Measurements from ENCODE around the gene FAAH. TPM values are rescaled to one million over a fixed set of nuclear protein-coding genes. Genes with fewer than 3 reads are reported as not detected.

FAAH gene
- total RNA-seq, 1 experiment from 2014 or later: 25.9 TPM

- CTCF ChIA-PET: interaction anchor here (0.8 kb wide), 1 partner anchor 114 kb away, joined by 4 read pairs; no protein-coding TSS in a partner anchor
- in situ Hi-C loops (cut with HindIII; ENCODE audit: low pct_unique_long_range_greater_than_20kb, low sequenced_read_pairs): no loop called here
These were observed 40.2 kb downstream of the FAAH start for GRCh38 chr1:46434358-46434757.

DNA sequence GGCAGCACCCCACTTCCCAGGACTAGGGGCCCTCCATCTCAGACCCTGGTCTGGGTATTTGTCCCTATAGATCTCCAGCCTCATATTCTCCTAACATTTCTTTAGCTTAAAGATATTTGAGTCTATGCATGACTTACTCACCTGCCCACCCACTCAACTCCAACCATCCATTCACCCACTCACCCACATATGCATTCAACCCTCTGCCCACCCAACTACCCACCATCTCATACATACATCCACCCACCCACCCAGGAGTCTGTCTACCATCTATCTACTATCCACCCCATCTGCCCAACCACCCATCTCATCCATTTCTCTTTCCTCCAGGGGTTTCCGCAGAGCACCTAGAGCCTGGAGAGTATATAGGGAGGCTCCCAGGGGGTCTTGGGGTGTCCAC, 42.7 kb downstream of the FAAH start:
- CTCF ChIA-PET: no interaction called here
- H3K27me3 ChIP-seq (ENCODE audit: control insufficient read depth, insufficient read depth, low read length): 0 out of 2 replicates have a peak, but pooled peaks cover 2% of the 10 kb centered on the region
- intact Hi-C loops (cut with micrococcal nuclease; ENCODE audit: unreplicated experiment): no loop called here
- H3K27ac ChIP-seq (ENCODE audit: low read length): no peak overlapping the region
- H3K36me3 ChIP-seq (ENCODE audit: control insufficient read depth, insufficient read depth, low read length): no peaks in the 10 kb centered on the region
- in situ Hi-C loops (cut with HindIII; ENCODE audit: low pct_unique_long_range_greater_than_20kb, low sequenced_read_pairs): no loop called here
- H3K9me3 ChIP-seq (ENCODE audit: control insufficient read depth, insufficient read depth, low read depth, low read length): no peaks in the 10 kb centered on the region
- no TSS peak for BruUV-seq (replicated peaks)
- POLR2A ChIA-PET: no interaction called here
- H3K4me1 ChIP-seq (ENCODE audit: control insufficient read depth, insufficient read depth, low read length): no peaks in the 10 kb centered on the region
- ATAC-seq (no peak), DNase-seq (ENCODE audit: low read depth, low spot score) (no peak)
- no peak for TF ChIP-seq TCF7L2 (IDR thresholded peaks at IDR 0.05; ENCODE audit: low read depth, low read length)
- TF ChIP-seq SIN3A (IDR thresholded peaks at IDR 0.05; ENCODE audit: borderline replicate concordance, insufficient read depth, low read depth, low read length): no peak
- no peak for TF ChIP-seq CTCF (IDR thresholded peaks at IDR 0.05)
- no peak for TF ChIP-seq POLR2AphosphoS5 (IDR thresholded peaks at IDR 0.05; ENCODE audit: low read depth, low read length)
- no peak for TF ChIP-seq REST (IDR thresholded peaks at IDR 0.05; ENCODE audit: insufficient read depth in 1 of 2, low read depth in 2 of 2, low read length in 1 of 2)
- no peak overlapping the region for H3K4me3 ChIP-seq (ENCODE audit: low read depth in 2 of 2, low read length in 2 of 2)

More at GRCh38 chr1:46434358-46434757, 40.2 kb downstream of the FAAH start:
- Histone ChIP-seq H3K27ac (ENCODE audit: low read length) (no peak overlapping the region), H3K9me3 (ENCODE audit: control insufficient read depth, insufficient read depth, low read depth, low read length) (no peaks in the 10 kb centered on the region), H3K36me3 (ENCODE audit: control insufficient read depth, insufficient read depth, low read length) (no peaks in the 10 kb centered on the region), H3K4me3 (ENCODE audit: low read depth in 2 of 2, low read length in 2 of 2) (no peak overlapping the region), H3K4me1 (ENCODE audit: control insufficient read depth, insufficient read depth, low read length) (no peaks in the 10 kb centered on the region), H3K27me3 (ENCODE audit: control insufficient read depth, insufficient read depth, low read length) (0 out of 2 replicates have a peak, but pooled peaks cover 2% of the 10 kb centered on the region)
- POLR2A ChIA-PET: no interaction called here
- TF ChIP-seq POLR2AphosphoS5 (IDR thresholded peaks at IDR 0.05; ENCODE audit: low read depth, low read length) (no peak), SIN3A (IDR thresholded peaks at IDR 0.05; ENCODE audit: borderline replicate concordance, insufficient read depth, low read depth, low read length) (no peak), REST (IDR thresholded peaks at IDR 0.05; ENCODE audit: insufficient read depth in 1 of 2, low read depth in 2 of 2, low read length in 1 of 2) (no peak), TCF7L2 (IDR thresholded peaks at IDR 0.05; ENCODE audit: low read depth, low read length) (no peak), CTCF (IDR thresholded peaks at IDR 0.05) (no peak)
- BruUV-seq (replicated peaks): no TSS peak
- DNase-seq (ENCODE audit: low read depth, low spot score) (no peak), ATAC-seq (no peak)
- intact Hi-C loops (cut with micrococcal nuclease; ENCODE audit: unreplicated experiment): no loop called here

All from Panc1 (cell line).